Stimulated activated CD4-positive, alpha-beta T cell treated with anti-CD3 and anti-CD28 coated beads, Interleukin-12 subunit alpha, Interleukin-12 subunit beta, amount 100 ng/mL, for 24 hours (primary cell): ENCODE measurements around the gene ACBD5.
"Not testable (repeated sequence)": the region's sequence is repeated elsewhere in the genome, so short reads cannot be mapped to it uniquely, and the experiment has no call there.

Experiments used
- DNase-seq, 2 experiments: peaks; one replicate each; pipeline ENCODE4 v3.0.0-alpha.2; 2020; ENCODE audit warnings: low read depth in 2 of 2

The ACBD5 gene, protein sequence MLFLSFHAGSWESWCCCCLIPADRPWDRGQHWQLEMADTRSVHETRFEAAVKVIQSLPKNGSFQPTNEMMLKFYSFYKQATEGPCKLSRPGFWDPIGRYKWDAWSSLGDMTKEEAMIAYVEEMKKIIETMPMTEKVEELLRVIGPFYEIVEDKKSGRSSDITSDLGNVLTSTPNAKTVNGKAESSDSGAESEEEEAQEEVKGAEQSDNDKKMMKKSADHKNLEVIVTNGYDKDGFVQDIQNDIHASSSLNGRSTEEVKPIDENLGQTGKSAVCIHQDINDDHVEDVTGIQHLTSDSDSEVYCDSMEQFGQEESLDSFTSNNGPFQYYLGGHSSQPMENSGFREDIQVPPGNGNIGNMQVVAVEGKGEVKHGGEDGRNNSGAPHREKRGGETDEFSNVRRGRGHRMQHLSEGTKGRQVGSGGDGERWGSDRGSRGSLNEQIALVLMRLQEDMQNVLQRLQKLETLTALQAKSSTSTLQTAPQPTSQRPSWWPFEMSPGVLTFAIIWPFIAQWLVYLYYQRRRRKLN

DNA sequence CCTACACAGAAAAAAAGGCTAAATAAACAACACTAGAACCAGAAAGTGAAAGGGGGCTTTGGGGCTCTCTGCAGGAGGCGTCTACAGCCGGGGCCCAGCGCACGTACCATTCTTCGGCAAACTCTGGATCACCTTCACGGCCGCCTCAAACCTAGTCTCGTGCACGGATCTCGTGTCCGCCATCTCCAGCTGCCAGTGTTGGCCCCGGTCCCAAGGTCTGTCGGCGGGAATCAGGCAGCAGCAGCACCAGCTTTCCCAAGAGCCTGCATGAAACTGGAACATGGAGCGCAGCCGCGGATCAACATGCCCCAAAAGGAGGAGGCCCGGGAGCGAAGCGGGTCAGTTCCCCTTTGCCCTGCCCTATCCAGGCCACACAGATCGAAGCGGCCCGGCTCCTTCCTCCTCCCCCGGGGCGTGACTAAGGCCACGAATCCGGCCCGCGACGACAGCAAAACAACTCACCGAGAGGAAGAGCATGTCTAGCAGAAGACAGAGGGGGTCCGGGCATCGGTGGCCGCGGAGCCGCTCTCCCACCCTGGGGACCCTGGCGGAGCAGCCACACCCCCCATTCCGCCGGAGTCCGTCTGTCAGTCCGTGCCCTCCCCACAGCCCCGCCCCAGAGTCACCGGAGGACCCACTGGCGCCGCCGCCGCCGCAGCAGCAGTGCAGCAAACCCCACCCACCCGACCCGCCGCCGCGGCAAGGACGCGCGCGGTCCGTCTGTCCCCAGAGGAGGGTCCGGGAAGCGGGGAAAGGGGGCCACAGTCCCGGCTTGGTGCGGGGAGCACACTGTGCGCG, at the start of gene ACBD5:
ACBD5 (minus strand) TSS at position 586 of the 798 bp plus-strand sequence; CDS start at position 477, 109 bp downstream.
- DNase-seq, result peak; percentile 59 to 79

DNA sequence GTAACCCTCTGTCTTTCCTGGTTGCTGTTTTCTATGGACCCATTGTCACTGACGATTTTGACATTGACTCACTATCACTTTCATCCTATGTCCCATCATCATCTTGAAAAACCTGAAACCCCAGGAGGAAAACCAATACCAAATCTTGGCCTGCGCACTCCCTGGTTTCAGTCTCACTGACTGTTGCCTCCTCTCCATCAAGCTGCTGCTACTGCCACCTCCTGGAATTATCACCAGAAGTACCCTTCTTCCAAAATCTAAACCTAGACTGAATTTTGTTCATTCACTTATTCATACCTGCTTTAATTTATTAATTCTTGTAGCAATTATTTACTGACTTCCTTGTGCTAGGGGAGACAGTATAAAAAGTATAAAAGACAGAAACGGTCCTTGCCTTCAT, 44.5 kb upstream of the ACBD5 start:
- peak in 1 of 2 experiments; percentile 14 for DNase-seq

DNA sequence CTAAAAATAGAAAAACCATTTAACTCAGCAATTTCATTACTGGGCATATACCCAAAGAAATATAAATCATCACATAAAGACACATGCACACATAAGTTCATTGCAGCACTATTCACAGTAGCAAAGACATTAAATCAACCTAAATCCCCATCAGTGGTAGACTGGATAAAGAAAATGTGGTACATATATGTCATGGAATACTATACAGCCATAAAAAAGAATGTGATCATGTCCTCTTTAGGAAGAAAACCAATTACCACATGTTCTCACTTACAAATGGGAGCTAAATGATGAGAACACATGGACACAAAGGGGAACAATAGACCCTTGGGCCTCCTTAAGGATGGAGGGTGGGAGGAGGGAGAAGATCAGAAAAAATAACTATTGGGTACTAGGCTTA, 36.0 kb upstream of the ACBD5 start:
- DNase-seq, result no peak

DNA sequence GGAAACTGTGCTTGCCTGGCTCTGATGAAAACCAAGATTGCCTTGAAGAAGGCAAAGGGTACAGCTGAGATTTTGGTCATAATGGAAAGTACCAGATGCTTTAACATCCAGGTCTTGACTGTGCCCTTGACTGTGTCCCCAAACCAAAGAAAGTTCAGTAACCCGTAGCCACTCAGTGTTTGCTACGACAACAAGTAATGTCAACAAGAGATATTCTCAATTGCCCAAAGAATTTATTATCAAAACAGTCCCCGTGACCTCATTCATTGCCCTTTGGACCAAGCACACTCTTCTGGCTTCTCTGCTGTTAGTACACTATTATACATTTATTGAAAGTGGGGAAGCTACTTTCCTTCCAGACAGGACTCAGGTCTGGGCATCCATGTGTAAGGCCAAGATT, 25.4 kb upstream of the ACBD5 start:
- DNase-seq, result not testable (repeated sequence)

DNA sequence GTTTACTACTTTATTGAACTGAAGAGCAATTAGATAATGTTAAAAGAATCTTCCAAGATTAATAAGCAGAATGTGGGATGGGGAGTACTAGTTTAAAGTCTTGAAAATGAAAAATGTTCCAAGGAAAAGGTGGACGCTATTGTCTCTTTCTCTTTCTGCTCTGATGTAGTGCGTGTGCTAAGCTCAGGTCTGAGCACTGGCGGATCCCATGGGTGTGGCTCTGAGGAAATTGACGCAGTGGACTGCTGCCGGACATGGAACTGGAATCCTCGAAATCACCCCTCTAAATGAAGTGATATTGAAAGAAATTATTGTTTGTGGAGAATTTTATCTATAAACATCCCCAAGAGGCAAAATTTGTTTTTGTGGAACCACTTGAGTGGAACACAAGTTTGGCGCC, 22.2 kb upstream of the ACBD5 start:
- not testable (repeated sequence) for DNase-seq

DNA sequence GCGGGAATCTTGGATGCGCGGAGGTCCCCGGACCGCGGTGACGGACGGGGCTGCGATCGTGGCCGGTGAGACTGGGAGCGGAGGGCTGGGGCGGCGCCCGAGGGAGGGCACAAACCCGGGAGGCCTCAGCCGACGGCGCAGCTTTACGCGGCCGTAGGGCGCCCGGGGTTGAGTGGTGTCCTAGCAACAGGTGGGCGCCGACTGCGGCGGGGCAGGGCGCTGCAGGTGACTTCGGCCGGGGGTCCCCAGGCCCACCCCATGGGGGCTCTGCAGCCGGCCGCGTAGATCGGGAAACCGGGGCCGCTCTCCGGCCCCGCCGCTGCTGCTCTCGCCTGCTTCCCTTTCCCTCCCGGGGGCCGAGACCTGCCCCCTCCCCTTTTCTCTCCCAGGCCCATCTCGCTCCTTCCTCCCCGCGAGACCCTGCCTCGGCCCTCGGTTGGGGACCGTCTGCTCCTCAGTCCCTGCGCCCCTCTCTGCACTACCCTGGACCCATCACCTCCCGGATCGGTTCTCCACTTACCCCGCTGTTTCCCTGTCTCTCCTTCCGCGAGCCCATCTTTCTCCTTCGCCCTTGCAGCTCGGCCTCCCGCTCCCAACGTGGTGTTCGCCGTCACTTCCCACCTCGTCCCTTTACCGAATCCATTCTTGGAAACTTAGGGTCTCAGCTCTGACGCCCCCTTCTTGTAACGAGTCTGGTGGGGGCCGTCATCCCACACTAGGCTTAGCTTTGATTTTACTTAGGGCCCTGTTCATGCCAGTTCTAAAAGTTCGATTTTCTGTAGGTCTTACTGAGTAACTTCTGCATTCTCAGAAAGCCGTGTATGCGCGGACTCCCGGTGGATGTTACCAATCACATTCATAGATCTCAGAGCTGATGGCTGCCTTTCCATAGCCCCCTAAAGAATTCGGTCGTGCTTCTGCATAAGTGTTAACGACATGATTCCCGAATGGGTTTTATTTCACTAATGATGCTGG, 18.5 kb upstream of the ACBD5 start:
- no peak for DNase-seq

DNA sequence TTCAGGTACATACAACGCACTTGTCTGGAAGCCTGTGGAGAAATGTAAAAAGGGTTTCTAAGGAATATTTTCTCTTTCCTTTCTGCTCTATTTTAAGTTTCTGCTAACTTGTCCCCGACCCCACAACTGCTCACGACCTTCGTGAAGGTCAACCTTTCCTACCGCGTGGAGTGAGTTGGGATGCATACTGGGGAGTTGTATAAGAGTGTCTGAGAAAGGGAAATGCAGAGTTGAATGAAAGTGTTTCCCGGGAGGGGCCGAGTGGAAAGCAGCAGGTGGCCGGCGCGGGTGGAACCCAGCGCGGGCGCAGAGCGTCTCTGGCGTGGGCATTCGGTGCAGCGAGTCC, 17.9 kb upstream of the ACBD5 start:
- no peak for DNase-seq

DNA sequence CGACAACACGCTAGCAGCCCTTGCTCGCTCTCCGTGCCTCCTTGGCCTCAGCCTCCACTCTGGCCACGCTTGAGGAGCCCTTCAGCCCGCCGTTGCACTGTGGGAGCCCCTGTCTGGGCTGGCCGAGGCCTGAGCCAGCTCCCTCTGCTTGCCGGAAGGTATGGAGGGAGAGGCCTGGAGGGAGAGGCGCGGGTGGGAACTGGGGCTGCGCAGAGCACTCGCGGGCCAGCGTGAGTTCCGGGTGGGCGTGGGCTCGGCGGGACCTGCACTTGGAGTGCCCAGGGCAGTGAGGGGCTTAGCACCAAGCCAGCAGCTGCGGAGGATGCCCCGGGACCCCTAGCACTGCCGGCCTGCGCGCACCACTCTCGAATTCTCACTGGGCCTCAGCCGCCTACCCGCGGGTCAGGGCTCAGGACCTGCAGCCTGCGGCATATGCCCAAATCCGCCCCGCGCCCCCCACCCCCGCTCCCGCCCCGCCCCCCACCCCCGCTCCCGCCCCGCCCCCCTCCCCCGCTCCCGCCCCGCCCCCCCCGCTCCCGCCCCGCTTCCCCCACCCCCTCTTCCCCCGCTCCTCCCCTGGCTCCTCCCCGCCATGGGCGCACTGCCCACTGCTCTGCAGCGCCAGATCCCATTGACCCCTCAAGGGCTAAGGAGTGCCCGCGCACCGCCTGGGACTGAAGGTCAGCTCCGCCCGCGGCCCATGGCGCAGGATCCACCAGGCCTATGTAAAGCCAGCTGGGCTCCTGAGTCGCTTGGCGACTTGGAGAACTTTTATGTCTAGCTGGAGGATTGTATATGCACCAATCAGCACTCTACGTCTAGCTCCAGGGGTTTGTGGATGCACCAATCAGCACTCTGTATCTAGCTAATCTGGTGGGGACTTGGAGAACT, 15.9 kb upstream of the ACBD5 start:
- no peak for DNase-seq

DNA sequence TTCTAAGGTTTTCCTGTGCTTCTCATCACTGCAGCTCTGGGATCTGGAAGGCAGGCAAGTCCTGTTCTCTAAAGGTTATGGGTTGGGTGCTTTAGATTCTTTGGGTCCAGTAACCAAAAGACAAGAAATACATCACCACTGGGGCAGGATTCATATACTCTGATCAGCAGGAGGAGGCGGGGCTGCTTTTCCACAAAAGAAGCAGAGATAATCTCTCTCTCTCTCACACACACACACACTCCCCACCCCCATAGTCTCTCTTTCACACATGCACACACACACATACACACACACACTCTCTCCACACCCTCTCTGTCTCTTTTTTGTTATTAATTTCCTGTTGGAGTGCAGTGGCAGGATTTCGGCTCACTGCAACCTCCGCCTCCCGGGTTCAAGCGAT, 13.0 kb upstream of the ACBD5 start:
- no peak for DNase-seq

DNA sequence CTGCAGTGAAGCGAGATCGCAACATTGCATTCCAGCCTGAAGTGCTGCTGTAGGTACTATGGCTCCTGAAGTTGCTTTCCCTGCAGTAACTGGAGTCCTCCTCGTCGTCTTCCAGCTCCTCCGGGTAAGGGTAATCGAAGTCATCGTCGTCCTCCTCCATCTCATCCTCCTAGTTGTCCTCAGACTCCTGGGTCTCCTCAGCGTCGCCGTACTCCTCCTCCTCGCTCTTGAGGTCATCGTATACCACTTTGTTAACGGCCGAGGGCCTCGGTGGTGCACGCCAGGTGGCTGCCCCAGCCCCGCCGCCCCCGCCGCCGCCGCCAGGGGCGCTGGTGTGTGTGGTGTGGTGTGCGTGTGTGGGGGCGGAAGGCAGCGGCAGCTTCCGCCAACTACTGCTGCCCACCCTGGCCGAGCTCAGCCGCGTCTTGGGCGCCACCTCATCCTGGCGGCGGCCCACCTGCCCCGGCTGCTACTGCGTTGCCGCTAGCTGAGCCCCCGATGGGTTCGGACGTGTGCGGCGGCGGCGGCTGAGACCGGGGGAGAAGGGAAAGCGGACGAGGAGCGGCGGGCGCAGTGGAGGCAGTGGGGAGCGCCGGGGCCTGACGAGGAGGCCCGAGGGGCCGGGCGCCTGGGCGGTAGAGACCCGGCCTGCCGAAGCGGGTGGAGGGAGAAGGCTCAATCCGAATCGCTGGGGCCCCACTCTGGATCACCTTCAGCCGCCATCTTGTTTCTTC, 11.8 kb upstream of the ACBD5 start:
- DNase-seq, result peak; percentile 60 to 76

DNA sequence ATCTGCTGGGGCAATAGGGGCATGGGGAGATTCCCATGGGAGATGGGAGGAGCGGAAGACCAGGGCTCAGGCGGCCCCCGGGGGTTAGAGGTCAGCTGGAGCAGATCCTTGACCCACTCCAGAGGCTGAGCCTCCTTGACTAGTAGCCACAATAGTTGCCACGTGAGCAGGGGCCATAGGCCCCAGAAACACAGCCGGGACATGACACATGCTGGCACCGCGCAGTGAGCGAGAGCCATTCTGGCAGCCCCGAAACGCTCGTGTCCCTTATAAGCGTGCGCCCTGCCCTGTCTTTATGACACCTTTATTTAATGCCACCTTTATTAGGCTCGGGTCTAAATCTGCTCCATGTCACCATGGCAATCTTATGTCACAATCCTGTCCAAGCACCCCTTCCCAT, 11.0 kb upstream of the ACBD5 start:
- no peak for DNase-seq

DNA sequence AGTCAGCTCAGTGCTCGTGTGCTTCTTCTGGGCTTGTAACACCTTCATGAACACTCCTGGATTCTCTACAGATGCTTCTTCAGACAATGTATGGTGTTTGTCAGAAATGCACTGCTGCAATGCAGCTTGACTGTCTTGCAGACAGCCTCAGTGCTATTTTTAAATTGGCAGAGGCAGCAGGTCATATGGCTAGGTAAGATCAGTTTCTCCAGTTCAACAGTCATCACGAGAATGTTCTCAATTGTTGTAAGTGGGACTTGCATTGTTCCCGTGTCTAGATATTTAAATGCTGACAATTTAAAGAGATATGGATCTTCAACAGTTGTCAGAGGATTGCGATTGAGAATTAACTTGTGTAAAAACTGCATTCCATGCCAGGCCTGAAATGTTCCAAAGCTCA, 7.6 kb upstream of the ACBD5 start:
- no peak for DNase-seq

DNA sequence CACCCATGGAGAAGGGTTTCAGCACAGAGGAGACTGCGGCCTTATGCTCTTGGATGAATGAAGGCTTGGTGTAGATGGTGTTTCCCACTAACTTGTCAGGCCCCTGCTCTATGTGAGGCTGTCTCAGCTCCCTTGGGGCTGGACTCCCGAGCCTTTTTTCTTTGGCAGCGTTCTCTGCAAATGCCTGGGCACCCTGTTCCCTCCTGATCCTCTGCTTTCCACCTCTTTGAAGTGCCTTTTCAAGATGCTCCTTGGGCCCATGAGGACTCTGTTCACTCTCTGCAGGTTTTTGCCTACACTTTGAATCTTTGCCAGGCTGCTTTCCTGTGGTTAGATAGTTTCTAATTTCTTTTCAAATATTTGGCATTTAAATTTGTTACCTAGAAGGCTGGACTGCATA, 6.8 kb upstream of the ACBD5 start:
- no peak for DNase-seq

DNA sequence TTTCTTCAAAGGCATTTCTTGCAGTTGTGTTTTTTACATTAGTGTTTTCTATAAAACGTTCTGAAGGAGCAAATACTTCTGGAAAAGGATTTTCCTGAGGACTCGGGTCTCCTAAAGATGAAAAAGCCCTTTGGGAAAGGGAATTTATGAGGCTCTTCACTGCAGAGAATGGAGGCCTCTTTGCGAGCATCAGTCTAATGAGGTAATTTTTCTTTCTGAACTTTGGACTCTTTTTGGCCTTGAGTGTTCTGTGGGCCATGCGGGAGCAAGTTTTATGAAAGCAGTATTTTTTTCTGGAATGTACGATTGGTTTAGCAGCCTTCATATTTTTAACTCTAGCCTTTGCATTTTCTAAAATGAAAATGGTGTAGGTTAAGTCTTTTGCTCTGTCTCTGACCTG, 6.4 kb upstream of the ACBD5 start:
- no peak for DNase-seq

DNA sequence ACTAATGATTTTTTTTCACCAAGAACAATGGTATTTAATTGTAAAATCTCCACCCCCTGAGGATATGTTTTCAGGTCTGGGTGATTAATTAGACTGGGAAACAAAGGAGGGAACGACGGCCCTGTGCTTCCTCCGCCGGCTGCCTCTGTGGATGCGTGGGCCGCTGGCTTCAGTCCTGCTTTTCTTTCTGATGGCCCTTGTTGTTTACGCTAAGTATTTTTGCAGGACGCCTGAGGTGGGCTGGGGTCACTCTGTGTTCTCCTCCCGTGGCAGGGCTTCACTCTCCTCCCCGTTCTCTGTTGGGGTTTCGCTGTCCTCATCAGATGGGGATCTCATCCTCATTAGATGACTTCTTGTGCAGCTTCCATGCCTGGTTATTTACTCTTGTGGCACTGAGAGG, 5.2 kb upstream of the ACBD5 start:
- no peak for DNase-seq

DNA sequence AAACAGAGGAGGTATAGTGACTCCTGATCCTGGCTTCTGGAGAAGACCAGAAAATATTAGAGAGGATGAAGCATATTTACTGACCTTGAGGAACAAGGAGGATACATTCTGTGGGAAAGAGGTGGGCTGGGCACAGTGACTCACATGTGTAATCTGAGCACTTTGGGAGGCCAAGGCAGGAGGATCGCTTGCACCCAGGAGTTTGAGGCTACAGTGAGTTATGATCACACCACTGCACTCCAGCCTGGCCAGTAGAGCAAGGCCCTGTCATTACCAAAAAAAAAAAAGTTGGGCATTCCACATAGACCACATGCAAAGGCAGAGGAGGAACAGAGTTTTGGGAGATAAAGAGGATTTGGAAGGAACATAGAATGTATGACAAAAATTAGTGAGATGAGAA, 4.4 kb upstream of the ACBD5 start:
- DNase-seq, result no peak

DNA sequence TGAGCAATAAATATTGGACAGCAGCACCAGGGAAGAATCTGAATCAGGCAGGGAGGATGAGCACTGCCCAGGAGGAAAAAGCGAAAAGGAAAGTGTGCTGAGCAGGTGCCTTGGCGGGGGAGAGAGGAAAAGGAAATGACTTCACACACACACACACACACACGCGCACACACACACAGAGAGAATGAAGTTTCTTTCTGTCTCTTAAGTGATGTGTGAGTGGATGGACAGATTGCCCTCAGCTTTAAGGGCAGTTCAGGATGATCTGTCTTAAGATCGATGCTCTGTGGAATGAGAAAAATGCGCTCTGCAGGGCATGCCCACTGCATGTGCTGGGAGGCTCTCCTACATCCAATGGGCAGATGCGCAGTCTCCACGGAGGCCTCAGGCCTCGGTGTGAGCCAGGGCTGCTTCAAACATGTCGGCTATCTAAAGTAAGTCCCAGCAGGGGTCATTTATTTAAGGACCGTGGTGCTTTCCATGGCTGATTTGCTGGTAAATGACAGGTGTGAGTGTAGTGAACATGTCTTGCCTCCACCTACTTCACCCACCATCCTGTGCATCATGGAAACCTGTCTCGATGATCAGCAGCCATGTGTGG, 2.5 kb upstream of the ACBD5 start:
- peak; percentile 50 to 56 for DNase-seq

DNA sequence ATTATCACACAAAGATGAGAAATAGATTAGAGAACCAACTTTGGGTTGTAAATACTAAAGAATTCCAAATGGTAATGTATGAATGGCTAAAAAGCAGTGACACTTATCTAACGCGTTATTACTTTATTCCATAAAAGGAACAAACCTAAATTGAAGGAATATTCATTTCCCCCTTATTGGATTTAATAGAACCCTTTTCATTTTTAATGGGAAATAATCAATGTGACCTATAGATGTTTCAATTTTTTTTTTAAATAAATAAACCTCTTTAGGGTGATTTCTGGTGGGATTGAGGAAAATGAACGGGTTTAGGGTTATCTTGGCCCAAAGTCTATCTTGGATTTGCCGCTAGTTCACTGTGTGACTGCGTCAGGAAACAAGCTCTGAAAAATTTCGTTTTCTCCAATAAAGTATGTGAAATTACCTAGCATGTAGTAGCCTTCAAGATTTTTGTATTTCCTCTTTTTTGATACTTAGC, 1.9 kb upstream of the ACBD5 start:
- DNase-seq, result no peak

DNA sequence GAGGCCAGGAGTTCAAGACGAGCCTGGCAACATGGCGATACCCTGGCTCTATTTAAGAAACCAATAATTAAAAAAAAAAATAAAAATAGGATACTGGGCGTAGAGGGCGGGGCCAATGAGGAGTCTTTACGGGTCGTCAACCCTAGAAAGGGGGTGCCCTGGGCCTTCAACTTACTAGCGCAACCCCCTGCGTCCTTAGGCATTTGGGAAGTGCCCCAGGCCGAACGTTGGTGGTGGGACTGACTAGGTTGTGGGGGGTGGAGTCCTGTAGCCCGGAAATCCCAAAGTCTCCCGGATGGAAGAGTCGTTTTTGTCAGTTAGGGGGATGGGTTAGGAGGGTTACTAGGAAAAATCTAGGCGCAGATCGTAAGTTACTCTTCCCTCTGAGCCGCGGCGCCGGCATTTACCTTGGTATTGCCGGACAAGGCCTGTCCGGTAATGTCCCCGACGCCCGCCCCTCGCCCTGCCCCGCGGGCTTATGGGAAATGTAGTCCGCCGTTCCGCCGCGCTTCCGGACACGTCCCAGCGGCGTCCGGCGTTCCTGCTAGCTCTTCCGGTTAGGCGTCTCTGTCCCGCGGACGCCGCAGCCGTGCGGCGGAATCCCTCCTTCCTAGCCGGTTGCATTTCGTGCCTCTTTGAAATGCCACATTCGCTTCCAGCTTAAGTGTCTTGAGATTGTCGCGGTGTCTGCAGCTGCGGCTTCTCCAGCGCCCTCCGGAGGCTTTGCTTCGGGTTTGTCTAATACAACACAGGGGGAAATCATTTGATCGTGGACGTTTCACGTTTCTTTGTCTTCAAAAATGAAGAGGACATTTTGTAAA, 1.3 kb upstream of the ACBD5 start:
- peak; percentile 71 to 79 for DNase-seq
